Effector memory CD8-positive, alpha-beta T cell (primary cell): ENCODE results near the gene C20orf96.
A peak's percentile ranks its signal among the peaks of the same experiment; 100 is the strongest.
"Not testable (repeated sequence)": the region's sequence is repeated elsewhere in the genome, so short reads cannot be mapped to it uniquely, and the experiment has no call there.

ENCODE experiments used
- ATAC-seq: fragments of 150-1000 bp; cut with Tn5 transposase; replicated peaks from 2 replicates; pipeline ENCODE4 v1.10.0; 2021; ENCODE audit warnings: mild to moderate bottlenecking, moderate library complexity
- DNase-seq, 3 experiments: peaks; one replicate each; pipeline ENCODE4 v3.0.0; 2021
- H3K27ac Mint-ChIP-seq, 2 donors: one replicate each; pipeline ENCODE4 v1.8.0; 2022; ENCODE audit warnings: mild to moderate bottlenecking in 2 of 2, mixed read lengths in 2 of 2, moderate library complexity in 2 of 2
- H3K27me3 Mint-ChIP-seq, 2 donors: one replicate each; pipeline ENCODE4 v1.8.0; 2022; ENCODE audit warnings: mixed read lengths in 2 of 2
- H3K36me3 Mint-ChIP-seq: one replicate; pipeline ENCODE4 v1.8.0; 2022; ENCODE audit warnings: mild to moderate bottlenecking, moderate library complexity, mixed read lengths; ENCODE audit not compliant: insufficient read depth
- H3K4me1 Mint-ChIP-seq, 2 donors: one replicate each; pipeline ENCODE4 v1.8.0; 2022; ENCODE audit warnings: low read depth in 2 of 2, mixed read lengths in 2 of 2
- H3K4me3 Mint-ChIP-seq, 2 donors: one replicate each; pipeline ENCODE4 v1.8.0; 2022; ENCODE audit warnings: mild to moderate bottlenecking in 2 of 2, mixed read lengths in 2 of 2, moderate library complexity in 2 of 2
- H3K9me3 Mint-ChIP-seq, 2 donors: one replicate each; pipeline ENCODE4 v1.8.0; 2022; ENCODE audit warnings: mixed read lengths in 2 of 2
- total RNA-seq, 9 experiments: gene quantifications; one replicate each; lab custom pipeline; 2026; lab: John Stamatoyannopoulos, UW

The C20orf96 gene, protein sequence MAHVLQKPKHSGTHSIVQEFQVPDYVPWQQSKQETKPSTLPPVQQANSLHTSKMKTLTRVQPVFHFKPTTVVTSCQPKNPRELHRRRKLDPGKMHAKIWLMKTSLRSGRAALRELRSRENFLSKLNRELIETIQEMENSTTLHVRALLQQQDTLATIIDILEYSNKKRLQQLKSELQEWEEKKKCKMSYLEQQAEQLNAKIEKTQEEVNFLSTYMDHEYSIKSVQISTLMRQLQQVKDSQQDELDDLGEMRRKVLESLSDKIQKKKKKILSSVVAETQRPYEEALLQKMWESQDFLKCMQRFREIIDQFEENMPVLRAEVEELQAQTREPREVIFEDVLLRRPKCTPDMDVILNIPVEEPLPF
- total RNA-seq: 0 to 1.2 (median 0.88) reads per million in 9 experiments

DNA sequence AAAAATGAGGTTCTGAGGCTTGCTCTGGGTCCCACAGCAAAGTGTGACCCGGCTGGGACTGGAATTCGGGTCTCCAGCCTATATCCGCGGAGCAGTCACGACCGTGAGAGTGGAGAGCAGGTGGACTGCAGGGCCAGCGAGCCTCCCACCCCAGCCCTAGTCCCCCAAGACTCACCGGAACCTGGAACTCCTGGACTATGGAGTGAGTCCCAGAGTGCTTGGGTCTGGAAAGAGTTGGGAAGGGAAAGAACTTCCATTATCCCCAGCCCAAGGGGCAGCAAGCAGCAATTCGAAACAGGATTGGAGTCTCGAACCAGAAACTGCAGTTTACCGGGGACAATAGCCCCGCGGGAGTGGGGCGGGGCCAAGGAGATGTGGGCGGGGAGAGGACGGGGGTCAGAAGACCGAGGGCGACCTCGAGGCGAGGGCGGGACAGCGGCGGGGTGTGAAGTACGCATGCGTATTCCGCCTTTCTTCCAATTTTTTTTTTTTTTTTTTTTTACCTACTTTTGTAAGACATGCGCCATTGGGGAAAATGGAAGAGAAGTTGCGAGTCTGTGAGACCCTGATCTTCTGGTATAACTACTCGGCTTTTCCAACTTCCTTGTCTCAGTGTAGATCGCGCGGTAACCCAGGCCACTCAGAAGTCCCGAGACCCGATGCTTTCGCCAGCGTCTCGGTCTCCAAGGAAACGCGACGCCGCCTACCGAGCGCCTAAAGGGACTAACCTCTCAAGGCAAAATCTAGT, at the start of gene C20orf96:
Gene C20orf96, minus strand, starts transcription at position 667 of the 748 bp plus-strand sequence. Its CDS starts 140 bp downstream, at position 527.
- H3K9me3 Mint-ChIP-seq: no peaks in the 10 kb centered on the region
- H3K36me3 Mint-ChIP-seq: no peaks in the 10 kb centered on the region
- no peak within 1 kb of the TSS for H3K4me3 Mint-ChIP-seq
- H3K27me3 Mint-ChIP-seq: no peaks in the 10 kb centered on the region
- ATAC-seq: peak; percentile 93
- no peak within 1 kb of the TSS for H3K27ac Mint-ChIP-seq
- peaks cover 0 to 13% of the 10 kb centered on the region in 2 donors for H3K4me1 Mint-ChIP-seq
- peak; percentile 69 to 78 (median 76) for DNase-seq

DNA sequence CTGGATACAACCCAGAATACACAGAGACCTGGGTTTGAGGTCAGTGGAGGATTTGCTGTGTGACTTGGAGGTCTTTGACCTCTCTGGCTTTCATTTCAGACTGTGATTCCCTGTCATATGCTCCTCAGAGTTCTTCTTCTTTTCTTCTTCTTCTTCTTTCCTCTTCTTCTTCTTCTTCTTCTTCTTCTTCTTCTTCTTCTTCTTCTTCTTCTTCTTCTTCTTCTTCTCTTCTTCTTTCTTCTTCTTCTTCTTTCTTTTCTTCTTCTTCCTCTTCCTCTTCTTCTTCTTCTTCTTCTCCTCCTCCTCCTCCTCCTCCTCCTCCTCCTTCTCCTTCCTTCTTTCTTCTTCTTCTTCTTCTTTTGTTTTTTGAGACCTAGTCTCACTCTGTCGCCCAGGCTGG, 45.5 kb upstream of the C20orf96 start:
- not testable (repeated sequence) for H3K4me1 Mint-ChIP-seq, H3K36me3 Mint-ChIP-seq, H3K27ac Mint-ChIP-seq, H3K4me3 Mint-ChIP-seq, ATAC-seq, DNase-seq, H3K9me3 Mint-ChIP-seq, H3K27me3 Mint-ChIP-seq

DNA sequence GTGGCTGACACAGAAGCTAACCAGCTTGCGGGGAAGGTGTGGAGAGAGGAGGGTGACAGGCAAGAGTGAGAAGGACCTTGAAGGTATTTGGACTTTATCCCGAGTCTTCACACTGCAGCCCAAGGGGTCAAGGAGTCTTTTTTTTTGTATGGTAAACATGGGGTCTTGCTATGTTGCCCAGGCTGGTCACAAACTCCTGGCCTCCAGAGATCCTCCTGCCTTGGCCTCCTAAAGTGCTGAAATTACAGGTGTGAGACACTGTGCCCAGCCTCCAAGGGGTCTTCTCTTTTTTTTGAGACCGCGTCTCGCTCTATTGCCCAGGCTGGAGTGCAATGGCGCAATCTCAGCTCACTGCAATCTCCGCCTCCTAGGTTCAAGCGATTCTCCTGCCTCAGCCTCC, 44.0 kb upstream of the C20orf96 start:
- H3K9me3 Mint-ChIP-seq: no peaks in the 10 kb centered on the region
- H3K27ac Mint-ChIP-seq: no peak overlapping the region
- no peak overlapping the region for H3K4me3 Mint-ChIP-seq
- peaks cover 4% of the 10 kb centered on the region for H3K36me3 Mint-ChIP-seq
- ATAC-seq (no peak), DNase-seq (no peak)
- peaks cover 3 to 6% of the 10 kb centered on the region in 2 donors for H3K4me1 Mint-ChIP-seq
- H3K27me3 Mint-ChIP-seq: no peaks in the 10 kb centered on the region

DNA sequence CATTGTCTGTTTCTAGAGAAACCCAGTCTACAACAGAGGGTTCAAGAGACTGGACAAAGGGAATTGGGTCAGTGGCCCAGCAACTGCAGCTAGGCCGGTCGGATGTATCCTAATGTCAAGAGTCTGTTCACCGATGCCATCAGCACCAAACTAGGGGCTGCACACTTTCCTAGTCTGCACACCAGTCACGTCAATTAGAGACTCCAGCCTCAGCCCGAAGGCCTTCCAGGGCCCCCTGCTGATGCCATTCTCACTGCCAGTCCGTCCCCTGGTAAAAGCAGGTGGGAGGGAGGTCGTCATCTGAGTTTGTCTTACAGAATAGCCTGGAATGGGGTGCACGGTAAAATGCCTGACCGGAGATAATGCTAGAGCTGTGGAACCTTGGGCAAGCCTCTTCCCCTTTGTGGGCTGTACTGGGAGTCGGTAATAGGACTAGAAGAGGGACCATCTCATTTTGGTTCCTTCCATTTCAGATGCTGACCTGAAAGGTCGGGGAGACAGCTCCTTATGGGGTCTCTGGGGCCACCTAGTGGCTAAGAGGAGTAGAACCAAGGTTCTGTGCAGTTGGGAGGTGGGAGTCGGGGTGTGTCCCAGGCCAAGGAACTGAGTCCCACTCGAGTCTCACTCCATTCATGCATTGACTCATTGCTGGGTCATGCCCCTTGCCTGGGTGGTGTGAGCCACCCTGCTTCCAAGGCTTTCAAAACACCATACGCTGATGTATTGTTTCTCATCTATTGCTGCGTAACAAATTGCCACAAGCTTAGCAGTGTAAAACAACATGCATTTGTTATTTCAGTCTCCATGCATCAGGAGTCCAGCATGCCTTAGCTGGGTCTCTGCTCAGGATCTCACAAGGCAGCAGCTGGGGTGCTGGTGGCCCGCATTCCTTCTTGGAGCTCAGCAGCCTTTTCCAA, 39.9 kb upstream of the C20orf96 start:
- no peak overlapping the region for H3K4me3 Mint-ChIP-seq
- H3K27ac Mint-ChIP-seq: peak overlapping the region in 1 of 2 donors; percentile 35

DNA sequence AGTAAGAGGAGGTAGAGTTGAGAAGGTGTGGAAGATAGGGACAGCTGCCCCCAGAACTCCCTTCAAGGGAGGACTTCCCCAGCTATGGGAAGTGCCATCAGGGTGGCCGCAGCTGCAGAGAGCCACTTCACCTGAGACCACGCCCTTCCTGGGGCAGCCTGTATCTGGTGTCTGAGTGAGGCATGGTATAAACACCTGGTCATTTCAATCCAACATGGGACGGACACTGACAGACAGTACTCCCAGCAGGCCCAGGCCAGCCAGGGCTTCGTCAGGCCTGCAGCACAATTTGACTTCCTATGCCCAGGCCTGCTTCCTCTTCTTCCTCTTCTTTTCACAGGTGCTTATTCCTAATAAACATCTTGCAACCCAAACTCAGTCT, 39.3 kb upstream of the C20orf96 start:
- no peak overlapping the region for H3K4me3 Mint-ChIP-seq
- ATAC-seq: no peak
- peaks cover 6 to 7% of the 10 kb centered on the region in 2 donors for H3K4me1 Mint-ChIP-seq
- no peak for DNase-seq
- H3K27ac Mint-ChIP-seq: peak overlapping the region in 1 of 2 donors; percentile 35
- no peaks in the 10 kb centered on the region for H3K9me3 Mint-ChIP-seq
- peaks cover 22% of the 10 kb centered on the region for H3K36me3 Mint-ChIP-seq
- H3K27me3 Mint-ChIP-seq: no peaks in the 10 kb centered on the region

More for the DNA sequence above, 39.9 kb upstream of the C20orf96 start:
- DNase-seq (peak; percentile 55 to 65 (median 57)), ATAC-seq (peak; percentile 56)
- Mint-ChIP-seq H3K36me3 (peaks cover 17% of the 10 kb centered on the region), H3K27me3 (no peaks in the 10 kb centered on the region), H3K9me3 (no peaks in the 10 kb centered on the region), H3K4me1 (peaks cover 6 to 7% of the 10 kb centered on the region in 2 donors)

DNA sequence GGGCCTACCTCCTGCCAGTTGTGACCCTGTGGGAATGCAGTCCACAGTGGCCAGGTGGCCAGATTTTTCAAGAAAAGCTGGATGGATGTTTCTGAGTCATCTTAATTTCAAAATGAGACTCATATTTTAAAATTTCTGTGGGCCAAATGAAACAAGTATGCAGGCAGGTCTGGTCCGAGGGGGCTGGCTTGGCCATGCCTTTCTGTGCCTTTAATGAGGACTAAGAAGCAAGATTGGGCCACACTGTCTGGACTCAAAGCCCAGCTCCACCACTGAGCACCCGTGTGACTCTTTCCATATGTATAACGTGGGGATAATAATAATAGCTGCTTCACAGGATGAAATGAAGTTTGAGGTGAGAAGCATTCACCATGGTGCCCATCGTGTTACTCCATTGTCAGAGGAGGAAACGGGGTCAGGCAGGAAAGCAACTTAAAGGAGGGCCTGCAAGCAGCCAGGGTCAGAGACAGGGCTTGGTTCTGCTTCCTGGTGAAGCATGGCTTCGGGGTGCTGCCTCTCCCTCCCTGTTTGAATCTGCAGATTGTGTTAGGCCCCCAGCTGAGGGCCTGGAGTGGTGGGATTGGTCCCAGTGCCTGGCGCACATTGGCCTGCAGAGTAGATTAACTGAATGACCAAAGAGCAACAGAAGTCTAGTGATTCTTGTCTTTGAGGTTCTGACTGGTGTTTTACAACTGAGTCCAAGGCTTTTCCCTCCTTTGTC, 38.6 kb upstream of the C20orf96 start:
- H3K27me3 Mint-ChIP-seq: no peaks in the 10 kb centered on the region
- H3K27ac Mint-ChIP-seq: peak overlapping the region; percentile 10 to 22
- H3K4me1 Mint-ChIP-seq: peaks cover 8 to 9% of the 10 kb centered on the region in 2 donors
- ATAC-seq (no peak), DNase-seq (no peak)
- H3K9me3 Mint-ChIP-seq: no peaks in the 10 kb centered on the region
- peak overlapping the region; percentile 59 to 80 for H3K4me3 Mint-ChIP-seq
- H3K36me3 Mint-ChIP-seq: peaks cover 22% of the 10 kb centered on the region

DNA sequence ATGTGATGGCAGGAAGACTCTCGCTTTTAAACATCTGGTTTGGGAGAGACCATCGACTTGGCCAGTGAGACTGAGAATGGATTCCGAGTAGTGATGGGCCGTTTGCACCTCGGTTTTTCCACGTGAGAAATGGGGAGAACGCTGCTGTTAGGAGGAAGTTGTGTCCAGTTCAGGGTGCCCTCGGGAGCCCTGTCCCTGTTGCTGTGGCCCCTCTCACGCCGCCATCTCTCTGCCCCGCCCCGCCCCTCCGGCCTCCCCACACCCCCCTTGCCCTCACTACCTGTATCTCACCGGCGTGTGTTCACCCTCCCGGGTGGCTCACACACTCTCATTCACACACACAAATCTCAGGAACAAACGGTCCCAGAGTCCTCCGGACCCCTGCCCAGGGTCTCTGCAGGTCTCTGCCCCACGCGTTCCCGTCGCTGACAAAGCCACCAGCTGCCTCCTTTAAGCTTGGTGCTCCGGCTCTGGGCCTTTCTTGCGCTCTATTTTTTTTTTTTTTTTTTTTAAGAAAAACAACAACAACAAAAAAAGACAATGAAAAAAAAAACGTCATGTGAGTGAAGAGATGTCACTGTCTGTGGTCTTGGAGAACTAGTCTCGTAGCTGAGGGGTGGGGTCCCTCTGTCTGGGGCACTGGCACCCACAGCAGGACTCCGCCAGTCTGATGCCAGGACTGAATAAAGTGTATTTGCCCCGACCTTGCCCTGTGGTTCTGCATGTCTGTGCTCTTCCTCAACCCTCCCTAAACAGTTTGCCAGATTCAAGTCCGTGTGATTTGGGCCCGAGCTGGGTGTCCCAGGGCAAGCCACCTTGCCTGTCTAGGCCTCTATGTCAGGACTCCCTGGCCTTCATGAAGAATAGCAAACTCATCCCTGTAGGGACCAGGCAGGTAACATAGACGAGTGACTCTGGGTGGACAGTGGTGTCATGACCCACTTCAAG, 37.8 kb upstream of the C20orf96 start:
- Mint-ChIP-seq H3K4me1 (peaks cover 9% of the 10 kb centered on the region in 2 donors), H3K27ac (peak overlapping the region; percentile 10 to 22), H3K27me3 (no peaks in the 10 kb centered on the region), H3K9me3 (no peaks in the 10 kb centered on the region), H3K4me3 (peak overlapping the region; percentile 78 to 80), H3K36me3 (peaks cover 22% of the 10 kb centered on the region)
- DNase-seq: no peak
- no peak for ATAC-seq

DNA sequence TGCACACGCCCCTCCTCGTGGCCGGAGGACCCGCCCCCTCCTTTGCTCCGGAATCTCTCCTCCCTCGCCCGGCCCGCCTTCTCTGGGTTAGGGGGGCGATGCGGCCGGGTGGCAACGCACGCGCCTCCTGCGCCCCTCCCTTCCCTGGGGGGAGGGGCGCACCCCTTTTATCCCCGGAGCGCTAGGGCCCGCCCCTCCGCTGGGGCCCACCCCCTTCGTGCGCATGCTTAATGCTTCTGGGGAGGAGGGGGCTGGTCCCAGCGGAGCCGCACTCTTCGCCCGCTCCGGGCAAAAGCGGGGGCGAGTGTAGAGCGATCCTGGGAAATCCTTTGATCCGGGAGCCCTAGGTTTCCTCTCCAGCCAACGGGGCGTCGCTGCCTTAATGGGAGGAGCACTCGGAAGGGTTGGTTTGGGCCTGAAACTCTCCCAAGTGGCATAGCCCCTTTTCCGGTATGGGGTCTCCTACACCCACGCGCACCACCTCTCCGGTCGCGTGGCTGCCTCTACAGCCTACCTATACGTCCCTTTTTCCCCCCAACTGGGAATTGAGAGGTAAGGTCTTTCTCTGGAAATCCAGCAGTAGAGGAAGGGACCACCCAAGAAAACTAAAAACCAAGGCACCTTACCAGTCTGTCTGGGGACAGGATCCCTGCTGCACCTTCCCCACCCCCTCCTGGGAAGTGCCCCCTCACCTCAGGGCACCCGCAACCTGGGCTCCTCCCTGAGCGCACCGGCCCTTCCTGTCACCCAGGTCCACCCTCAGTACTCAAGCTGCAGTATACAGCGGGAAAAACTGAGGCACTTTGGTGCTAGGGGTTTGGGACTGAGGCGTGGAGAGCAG, 36.9 kb upstream of the C20orf96 start:
- peak; percentile 46 to 56 (median 51) for DNase-seq
- H3K36me3 Mint-ChIP-seq: peaks cover 22% of the 10 kb centered on the region
- peak overlapping the region in 1 of 2 donors; percentile 77 for H3K27ac Mint-ChIP-seq
- H3K27me3 Mint-ChIP-seq: no peaks in the 10 kb centered on the region
- peak overlapping the region; percentile 78 to 80 for H3K4me3 Mint-ChIP-seq
- no peak for ATAC-seq
- H3K9me3 Mint-ChIP-seq: no peaks in the 10 kb centered on the region
- peaks cover 9% of the 10 kb centered on the region in 2 donors for H3K4me1 Mint-ChIP-seq

DNA sequence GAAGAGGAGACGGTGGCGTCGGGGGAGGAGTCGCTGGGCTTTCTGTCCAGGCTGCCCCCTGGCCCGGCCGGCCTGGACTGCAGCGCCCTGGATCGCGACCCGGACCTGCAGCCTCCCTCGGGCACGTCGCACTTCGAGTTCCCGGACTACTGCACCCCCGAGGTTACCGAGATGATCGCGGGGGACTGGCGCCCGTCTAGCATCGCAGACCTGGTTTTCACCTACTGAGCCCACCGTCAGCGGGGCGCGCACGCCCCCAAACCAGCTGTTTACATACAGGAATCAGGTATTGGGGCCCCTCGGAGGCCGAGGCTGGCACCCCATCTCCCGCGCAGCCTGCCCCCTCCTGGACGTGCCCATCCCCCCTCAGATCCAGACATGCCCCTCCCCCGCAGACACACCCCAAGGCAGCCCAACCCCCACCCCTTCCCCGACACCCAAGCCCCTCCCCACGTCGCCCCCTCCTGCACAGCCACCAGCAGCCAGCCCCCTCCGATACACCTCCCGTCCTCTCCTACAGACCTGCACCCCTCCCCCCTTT, 36.2 kb upstream of the C20orf96 start:
- ATAC-seq: no peak
- H3K9me3 Mint-ChIP-seq: no peaks in the 10 kb centered on the region
- H3K36me3 Mint-ChIP-seq: peaks cover 22% of the 10 kb centered on the region
- DNase-seq: peak in 1 of 3 experiments; percentile 26
- H3K4me1 Mint-ChIP-seq: peaks cover 9% of the 10 kb centered on the region in 2 donors
- peak overlapping the region in 1 of 2 donors; percentile 77 for H3K27ac Mint-ChIP-seq
- peak overlapping the region; percentile 78 to 80 for H3K4me3 Mint-ChIP-seq
- no peaks in the 10 kb centered on the region for H3K27me3 Mint-ChIP-seq

DNA sequence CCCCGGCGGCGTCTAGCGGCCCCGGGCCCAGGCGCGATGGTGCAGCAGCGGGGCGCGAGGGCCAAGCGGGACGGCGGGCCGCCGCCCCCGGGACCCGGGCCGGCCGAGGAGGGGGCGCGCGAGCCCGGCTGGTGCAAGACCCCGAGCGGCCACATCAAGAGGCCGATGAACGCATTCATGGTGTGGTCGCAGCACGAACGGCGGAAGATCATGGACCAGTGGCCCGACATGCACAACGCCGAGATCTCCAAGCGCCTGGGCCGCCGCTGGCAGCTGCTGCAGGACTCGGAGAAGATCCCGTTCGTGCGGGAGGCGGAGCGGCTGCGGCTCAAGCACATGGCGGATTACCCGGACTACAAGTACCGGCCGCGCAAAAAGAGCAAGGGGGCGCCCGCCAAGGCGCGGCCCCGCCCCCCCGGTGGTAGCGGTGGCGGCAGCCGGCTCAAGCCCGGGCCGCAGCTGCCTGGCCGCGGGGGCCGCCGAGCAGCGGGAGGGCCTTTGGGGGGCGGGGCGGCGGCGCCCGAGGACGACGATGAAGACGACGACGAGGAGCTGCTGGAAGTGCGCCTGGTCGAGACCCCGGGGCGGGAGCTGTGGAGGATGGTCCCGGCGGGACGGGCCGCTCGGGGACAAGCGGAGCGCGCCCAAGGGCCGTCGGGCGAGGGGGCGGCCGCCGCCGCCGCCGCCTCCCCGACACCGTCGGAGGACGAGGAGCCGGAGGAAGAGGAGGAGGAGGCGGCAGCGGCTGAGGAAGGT, 35.5 kb upstream of the C20orf96 start:
- DNase-seq (peak; percentile 21 to 35 (median 31)), ATAC-seq (no peak)
- H3K9me3 Mint-ChIP-seq: no peaks in the 10 kb centered on the region
- peak overlapping the region; percentile 78 to 80 for H3K4me3 Mint-ChIP-seq
- peaks cover 22% of the 10 kb centered on the region for H3K36me3 Mint-ChIP-seq
- peaks cover 9% of the 10 kb centered on the region in 2 donors for H3K4me1 Mint-ChIP-seq
- no peak overlapping the region for H3K27ac Mint-ChIP-seq
- H3K27me3 Mint-ChIP-seq: no peaks in the 10 kb centered on the region
